ENCODE results near the gene OR10V1.

Gene OR10V1

DNA sequence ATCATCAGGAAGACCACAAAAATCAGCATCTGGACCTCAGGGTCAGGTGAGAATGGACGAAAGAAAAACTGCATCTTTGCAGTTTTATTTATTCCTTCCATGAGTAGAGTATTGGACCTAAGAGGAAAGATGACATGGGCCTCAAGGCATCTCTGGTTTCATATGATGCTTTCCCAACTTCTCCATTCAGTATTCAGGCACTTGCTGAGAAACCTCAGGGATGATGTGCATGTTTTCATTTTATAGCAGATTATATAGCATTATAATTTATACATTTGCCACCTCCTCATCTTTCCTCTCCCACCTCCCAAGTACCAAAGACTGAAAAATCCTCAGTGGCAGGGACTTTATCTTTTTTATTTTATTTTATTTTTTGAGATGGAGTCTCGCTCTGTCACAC, at the start of gene OR10V1:
Gene OR10V1, minus strand, starts transcription at position 101 of the 400 bp plus-strand sequence. Its CDS starts 0 bp downstream, at position 101.
- no peak for DNase-seq

- no peak for DNase-seq
Measured at GRCh38 chr11:59761993-59762392, 48.3 kb upstream of the OR10V1 start.

DNA sequence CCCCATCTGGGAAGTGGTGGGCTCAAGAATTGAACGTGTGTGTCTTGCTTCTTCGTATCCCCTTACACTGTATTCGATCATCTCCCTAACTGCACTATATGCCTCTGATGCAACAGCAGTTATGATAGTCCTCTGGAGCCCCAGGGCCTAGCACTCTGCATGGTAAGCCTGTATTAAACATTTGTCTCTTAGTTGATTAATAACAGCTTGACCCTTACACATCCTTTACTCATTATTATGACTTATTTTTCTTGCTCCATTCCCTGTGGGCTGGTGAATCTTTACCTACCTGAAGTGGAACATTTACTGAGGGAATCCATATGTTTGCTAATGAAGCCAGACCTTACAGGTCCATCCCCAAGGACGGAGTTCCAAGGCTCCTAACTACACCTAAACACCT, 47.1 kb upstream of the OR10V1 start:
- no peak for DNase-seq

DNA sequence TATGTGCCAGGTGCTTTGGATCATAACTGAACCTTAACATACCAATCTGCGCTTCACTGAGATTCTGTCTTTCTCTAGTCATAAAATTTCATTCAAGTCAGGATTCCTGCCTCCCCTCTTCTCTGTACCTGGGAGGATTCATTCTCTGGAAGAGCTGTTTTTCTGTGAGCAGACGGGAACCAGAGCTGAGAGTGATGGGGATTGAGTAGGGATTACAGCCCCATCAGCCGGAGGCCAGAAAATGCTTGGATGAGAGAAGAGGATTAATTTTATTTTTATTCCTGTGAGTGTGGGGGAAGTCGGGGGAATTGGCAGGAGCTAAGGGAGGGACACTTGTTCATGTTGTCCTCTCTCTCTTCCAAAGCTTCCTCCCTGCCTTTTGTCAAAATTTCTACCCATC, 46.3 kb upstream of the OR10V1 start:
- no peak for DNase-seq

DNA sequence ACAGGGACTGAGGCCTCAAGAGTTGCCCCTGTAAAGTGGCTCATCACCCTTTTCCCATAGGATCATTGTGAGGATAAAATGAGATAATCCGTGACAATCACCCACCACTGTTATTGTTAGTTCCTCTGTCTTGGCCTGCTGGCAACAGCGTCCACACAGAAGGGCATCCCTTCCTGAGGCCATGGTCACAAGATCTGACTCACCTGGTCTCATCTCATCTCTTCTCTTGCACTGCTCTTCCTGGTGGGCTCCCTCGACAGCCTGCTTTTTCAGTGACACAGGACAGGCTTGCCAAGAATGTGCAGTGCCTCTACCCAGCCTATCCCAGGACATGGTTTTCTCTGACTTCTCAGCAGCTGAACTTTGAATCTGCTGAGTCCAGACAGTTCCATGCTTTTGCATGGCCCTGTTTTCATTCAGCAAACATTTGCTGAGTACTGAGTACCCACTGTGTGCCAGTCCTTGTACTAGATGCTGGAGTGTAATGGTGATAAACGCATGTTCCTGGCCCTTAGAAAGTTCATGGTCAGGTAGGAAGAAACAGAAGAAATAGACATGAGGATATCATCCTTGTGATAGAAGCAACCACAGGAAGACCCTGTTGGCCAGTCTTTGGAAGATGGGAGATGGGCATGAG, 44.9 kb upstream of the OR10V1 start:
- DNase-seq: no peak

- DNase-seq: no peak
Measured at GRCh38 chr11:59756845-59757244, 43.2 kb upstream of the OR10V1 start.

GRCh38 chr11:59756558-59756840, 42.9 kb upstream of the OR10V1 start:
- DNase-seq: no peak

DNA sequence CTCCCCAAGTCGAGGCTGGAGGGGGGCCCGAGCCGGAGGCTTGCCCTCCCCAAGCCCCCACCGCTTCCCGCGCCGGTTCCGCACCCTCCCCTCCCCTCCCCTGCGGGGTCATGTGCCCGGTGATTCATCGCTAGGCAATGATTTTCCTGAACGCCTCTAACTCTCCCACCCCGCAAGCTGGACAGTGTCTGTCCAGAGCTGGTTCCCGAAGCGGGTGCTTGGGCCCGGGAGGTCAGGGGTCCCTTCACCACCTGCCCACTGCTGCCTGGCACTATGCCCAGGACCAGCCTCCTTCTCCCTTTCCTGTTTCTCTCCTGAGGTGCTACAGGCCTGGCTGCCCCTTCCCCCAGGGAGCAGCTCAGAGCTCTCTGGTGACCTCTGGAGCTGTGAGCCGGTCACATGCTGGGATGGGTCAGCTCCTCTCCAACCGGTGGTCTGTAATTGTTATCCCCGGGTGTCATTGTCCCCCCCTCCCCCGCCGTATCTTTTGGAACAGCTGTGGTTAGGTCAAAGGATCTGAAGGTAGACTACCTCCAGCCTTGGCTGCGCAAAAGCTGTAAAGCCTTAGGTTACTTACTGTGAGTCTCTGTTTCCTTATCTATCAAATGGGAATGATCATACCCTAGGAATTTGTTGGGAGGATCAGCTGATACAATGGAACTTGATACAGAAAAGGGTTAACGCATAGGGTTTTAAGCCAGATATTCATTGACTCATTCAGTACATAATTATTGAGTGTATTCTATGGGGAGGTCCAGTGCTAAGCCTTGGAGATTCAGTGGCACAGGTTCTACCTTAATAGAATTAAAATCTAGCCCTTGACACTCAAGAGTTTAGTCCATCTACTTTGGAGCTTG, 42.3 kb upstream of the OR10V1 start:
- peak; percentile 47 for DNase-seq

- DNase-seq: peak; percentile 45
Measured at GRCh38 chr11:59754859-59755700, 41.4 kb upstream of the OR10V1 start, which contains the start of gene STX3. Gene STX3 (plus strand): TSS chr11:59755376. CDS start chr11:59755606, 230 bp downstream.

- DNase-seq: peak; percentile 24
Measured at GRCh38 chr11:59754494-59754858, 40.8 kb upstream of the OR10V1 start.

- DNase-seq: peak; percentile 77
Measured at GRCh38 chr11:59753650-59754493, 40.2 kb upstream of the OR10V1 start.

- DNase-seq: no peak
Measured at GRCh38 chr11:59746111-59746510, 32.5 kb upstream of the OR10V1 start.

- no peak for DNase-seq
Measured at GRCh38 chr11:59730896-59731565, 17.4 kb upstream of the OR10V1 start.

DNA sequence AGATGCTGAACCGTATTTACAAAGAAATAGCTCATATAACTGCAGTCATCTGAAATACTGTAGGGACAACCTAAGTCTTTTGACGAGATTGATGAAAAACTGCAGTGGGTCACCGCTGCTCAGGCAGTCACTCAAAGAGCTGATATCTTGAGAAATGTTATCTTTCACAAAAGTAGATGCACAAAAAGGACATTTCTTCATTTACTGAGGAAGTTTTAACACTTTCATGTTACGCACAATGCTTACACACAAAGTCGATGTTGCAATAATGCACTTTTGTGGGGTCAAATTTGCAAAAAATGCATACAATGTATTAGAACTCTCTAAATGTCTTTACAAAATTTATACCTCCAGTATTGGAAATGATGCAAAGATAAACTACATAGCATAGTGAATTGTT, 16.2 kb upstream of the OR10V1 start:
- DNase-seq: no peak

DNA sequence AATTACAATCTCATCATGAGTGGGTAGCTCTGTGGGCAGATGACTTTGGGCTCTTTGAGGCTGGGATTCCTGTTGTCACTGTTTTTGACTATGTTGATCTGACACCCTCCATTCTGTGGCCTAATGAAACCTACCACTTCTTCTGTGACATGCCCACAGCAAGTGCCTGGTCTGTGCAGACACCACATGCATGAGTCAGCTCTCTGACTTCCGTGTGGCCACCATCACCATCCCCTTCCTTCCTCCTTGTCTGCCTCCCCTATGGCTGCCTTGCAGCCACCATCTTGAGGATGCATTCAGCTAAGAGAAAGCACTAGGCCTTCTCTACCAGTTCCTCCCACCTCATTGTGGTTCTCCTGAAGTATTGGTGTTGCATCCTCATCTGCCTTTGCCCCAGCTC, 15.3 kb upstream of the OR10V1 start:
- DNase-seq: no peak

DNA sequence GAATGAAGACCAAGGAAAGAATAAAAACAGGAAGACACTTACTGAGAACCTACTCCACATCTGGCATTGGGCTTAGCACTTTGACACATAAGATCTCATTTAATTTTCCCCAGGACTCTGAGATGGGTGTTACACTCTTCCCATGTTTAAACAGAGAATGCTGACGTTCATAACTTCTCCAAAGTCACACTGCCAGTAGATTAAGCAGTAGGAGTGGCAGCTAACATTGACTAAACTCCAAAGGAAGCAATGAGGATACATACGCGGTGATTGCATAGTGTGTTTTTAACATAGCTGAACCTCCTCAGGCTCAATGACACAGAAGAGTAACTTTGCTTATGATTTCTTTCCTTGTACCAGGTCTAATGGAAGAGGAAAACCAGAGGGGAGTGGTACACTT, 14.5 kb upstream of the OR10V1 start:
- DNase-seq: no peak

DNA sequence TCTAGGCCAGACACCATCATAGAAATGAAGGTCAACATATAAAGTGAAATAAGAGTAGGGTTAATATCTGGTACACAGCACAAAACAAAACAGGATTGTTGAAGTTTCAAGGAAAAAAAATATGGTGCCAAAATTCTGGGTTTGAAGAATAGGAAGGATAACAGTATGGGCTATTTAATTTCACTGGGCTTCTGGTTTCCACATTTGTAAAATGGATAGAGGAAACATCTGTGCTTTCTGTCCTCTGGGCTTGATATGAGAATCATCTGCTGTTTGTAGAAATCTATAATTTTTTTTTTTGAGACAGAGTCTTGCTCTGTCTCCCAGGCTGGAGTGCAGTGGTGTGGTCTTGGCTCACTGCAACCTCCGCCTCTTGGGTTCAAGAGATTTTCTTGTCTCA, 13.8 kb upstream of the OR10V1 start:
- no peak for DNase-seq

DNA sequence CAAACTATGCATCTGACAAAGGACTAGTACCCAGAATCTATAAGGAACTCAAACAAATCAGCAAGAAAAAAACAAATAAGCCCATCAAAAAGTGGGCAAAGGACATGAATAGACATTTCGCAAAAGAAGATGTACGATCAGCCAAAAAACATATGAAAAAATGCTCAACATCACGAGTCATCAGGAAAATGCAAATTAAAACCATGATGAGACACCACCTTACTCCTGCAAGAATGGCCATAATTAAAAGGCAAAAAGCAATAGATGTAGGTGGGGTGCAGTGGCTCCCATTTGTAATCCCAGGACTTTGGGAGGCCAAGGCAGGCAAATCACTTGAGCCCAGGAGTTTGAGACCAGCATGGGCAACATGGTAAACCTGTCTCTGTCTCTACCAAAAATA, 10.4 kb upstream of the OR10V1 start:
- no peak for DNase-seq

GRCh38 chr11:59719556-59719955, 5.9 kb upstream of the OR10V1 start:
- DNase-seq: no peak

DNA sequence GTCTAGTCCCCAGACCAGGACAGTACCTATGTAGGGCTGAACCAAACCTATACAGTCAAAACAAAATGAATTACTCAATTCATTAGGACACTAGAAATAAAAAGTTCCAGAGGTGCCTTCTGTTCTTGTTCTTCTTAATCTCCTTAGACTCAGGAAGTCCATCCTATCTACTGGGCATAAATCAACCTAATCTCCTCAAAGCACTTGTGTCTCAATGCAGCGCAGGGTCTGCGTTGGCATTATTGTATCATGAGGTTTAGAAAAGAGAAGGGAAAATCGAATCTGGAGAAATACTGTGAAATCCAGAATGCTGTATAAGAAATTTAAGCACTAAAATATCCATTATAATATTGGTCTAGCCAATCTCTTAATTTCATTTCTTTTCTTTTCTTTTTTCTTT, 2.4 kb upstream of the OR10V1 start:
- DNase-seq: no peak

DNA sequence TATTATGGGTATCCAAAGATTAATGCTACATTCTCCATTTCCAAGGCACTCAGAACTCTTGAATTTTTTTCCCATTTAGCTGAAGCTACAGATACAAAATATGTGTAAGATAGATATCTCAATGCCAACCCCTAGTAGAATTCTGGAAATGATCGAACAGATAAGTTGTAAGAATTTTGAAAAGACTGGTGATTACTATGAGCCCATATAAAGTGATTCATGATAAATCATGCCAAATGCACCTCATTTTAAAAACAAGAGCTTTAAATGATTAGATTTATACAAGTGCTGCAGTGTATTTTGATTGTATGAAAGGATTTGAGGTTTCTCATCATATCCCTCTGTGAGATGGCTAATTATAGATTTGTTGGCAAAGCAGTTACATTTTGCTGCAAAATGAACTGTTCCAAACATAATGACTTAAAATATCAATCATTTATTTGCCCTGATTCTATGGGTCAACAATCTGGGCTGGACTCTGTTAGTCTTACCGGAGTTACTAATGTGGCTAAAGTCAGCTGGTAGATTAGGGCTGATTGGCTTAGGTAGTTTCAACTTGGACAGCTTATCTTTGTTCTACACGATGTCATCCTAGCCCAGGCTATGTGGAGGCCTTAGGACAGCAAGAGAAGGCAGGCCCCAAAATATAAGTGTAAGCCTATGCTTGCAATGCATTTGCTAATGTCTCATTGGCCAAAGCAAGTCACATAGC, 3.4 kb downstream of the OR10V1 start:
- DNase-seq: no peak

- no peak for DNase-seq
Measured at GRCh38 chr11:59708537-59708936, 5.1 kb downstream of the OR10V1 start.
